Stimulated activated CD4-positive, alpha-beta T cell treated with anti-CD3 and anti-CD28 coated beads, Interleukin-4, amount 100 ng/mL, for 4 hours (primary cell): ENCODE measurements around the gene P4HB.

Source experiments
- DNase-seq, 2 experiments: peaks; one replicate each; pipeline ENCODE4 v3.0.0-alpha.2; 2020

Gene P4HB

GRCh38 chr17:81808778-81809555, 51.4 kb downstream of the P4HB start:
- no peak for DNase-seq

GRCh38 chr17:81807839-81808238, 52.5 kb downstream of the P4HB start:
- no peak for DNase-seq

GRCh38 chr17:81807210-81807719, 53.1 kb downstream of the P4HB start:
- DNase-seq: no peak

DNA sequence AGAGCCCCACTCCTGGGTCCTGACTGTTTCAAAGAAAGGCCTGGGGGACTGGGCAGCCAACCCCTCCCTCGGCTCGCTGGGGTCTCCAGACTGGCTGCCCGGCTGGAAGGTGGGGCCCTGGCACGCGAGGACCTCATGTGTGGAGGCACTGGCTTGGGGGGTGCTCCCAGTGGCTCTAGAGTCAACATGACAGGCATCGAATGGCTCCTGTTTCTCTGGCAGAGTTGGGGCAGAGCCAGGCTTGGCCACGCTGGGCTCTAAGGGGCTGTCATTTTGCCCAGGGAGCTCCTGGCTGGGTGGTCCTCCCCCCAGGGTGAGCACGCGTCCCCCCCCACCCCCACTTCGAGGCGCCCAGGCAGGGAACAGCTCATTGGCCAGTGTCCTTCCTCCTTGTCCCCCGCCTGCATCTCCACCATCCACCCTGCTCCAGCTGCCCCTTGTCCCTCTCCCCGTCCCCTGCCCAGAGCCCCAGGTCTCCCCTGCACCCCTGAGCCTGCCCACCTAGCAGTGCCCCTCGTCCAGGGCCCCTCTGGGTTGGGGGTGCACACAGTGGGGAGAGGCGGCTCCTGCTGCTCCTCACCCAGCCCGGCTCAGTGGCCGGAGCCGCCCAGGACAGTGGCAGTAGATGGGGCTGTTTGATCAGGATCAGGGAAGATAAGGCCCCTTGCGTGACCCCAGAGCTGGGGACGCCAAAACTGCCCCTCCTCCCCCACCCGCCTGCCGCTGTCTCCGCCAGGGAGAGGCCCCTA, 53.7 kb downstream of the P4HB start:
- DNase-seq: no peak

DNA sequence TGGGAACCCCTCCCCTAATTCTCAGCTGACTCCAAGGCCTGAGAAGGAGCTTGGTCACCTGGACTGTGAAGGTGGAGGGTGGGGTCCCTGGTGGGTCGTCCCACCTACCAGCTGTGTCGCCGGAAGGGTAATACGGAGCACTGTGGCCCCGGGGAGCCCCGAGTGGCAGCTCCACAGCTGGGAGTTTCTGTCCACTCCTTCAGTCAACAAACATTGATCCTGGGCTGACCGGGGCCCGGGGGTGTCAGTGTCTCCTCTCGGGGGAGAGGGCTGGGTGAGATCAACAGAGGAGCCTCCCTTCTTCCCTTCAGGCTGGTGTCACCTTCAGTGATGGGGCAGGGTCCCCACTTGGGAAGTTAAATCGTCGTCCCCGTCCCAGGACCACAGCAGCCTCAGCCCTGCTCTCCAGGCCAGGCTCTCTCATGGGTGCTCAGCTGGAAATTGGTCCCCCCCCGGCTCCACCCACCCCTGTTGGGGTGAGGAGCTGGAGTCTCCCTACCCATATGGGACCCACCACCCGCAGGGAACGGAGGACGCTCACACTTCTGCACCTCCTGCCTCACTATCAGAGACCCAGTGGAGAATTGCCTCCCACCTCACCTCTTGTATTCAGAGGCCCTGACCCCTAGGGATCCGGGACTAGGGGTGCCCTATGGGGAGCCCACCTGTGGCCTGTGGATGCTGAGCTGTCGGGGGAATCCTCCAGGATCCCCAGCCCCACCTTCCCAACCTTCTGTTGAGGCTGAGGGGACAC, 54.5 kb downstream of the P4HB start:
- no peak for DNase-seq

DNA sequence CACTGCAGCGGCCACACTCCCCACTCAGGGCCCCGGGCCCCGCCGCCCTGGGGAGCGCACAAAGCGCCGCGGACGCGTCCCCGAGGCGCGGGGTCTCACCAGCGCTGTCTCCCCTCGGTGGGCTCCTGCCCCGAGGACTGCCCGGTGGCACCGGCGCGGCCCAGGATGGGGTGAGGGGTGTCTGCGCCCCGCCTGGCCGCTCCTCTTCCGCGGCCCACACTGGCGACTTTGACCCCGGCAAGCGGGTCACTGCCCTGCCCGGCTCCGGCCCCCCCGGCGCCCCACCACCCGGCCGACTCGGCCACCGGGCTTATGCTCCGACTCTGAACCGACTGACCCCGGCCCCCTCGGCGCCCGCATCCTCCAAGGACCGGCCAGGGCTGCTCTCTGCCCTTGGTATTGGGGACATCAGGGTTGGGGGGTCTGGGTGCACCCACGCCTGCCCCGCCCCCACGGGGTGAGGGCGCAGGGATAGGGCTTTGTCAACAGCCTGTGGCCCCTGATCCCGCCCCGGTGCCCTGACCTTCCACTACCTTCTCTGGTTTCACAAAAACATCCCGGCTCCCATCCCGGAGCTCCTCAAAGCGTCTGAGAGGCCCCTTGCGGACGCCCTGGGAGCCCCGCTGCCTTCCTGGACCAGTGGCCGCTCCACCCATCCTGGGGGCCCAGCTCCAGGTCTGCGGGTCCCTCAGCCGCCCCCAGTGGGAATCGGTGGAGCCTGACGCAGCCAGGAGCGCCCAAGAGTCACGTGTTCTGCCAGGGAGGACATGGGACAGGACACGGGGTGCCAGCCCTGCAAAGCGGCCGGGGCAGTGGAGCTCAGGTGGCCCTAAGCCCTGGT, 55.6 kb downstream of the P4HB start:
- DNase-seq: no peak

- no peak for DNase-seq
Observed at GRCh38 chr17:81803728-81804558, 56.4 kb downstream of the P4HB start, which contains the start of gene GCGR. GCGR (plus strand) TSS chr17:81804150; CDS start chr17:81809019, 4,869 bp downstream.

DNA sequence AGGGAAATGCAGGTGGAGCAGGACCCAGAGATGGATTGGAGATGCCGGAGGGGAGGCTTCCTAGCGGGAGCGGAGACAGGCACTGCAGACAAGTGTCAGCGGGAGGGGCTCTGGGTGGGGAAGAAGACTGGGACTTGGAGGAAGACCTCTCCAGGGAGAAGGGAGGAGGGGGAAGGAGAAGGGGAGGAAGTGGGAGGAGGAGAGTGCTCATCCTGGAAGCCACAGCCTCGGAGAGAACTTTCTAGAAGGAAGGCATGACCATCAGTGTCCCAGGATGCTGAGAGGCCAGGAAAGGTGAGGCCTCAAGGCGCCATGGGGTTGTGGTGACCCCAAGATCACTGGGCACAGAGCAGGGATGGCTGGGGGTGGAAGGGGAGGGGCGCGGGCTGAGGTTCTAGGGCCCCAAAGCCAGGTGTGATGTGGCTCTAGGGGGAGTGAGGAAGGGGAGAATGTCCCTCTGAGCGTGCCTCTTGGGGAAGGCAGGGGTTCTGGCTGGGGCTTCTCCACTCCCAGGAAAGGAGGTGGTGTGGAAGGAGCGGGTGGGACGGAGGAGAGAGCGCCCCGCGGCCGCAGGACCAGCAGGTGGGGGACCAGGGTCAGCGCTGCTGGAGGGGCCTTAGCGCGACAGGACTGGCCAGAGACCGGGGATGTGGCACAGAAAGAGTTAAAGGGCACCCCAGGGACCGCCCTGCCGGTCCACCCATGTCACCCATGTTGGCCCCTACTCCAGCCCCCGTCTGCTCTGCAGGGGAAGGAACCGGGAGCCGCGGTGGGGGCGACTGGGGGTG, 57.3 kb downstream of the P4HB start:
- no peak for DNase-seq

GRCh38 chr17:81802048-81802758, 58.1 kb downstream of the P4HB start:
- no peak for DNase-seq

DNA sequence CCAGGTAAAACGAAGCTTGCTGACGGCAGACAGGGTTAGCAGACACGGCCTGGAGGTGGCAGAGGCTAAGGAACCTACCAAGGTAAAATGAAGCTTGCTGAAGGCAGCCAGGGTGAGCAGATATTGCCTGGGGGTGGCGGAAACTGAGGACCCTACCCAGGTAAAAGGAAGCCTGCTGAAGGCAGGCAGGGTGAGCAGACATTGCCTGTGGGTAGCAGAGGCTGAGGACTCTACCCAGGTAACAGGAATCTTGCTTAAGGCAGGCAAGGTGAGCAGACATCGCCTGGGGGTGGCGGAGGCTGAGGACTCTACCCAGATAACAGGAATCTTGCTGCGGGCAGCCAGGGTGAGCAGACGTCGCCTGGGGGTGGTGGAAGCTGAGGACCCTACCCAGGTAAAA, 59.0 kb downstream of the P4HB start:
- no peak for DNase-seq

- DNase-seq: no peak
Observed at GRCh38 chr17:81794509-81794908, 65.8 kb downstream of the P4HB start.

- DNase-seq: no peak
Observed at GRCh38 chr17:81794074-81794476, 66.3 kb downstream of the P4HB start.
